NCI-H2081 treated with DMSO at 0.1 percent for 48 hours (cell line): ENCODE results near the gene ZNF296.

Experiments used
- DNase-seq: peaks from one replicate; lab custom pipeline; 2025; lab: John Stamatoyannopoulos, UW

Gene ZNF296

GRCh38 chr19:45058622-45059159, 17.6 kb downstream of the ZNF296 start:
- DNase-seq = no peak

- no peak for DNase-seq
Measured at GRCh38 chr19:45057444-45057843, 18.8 kb downstream of the ZNF296 start.

- DNase-seq = no peak
Measured at GRCh38 chr19:45056831-45057230, 19.4 kb downstream of the ZNF296 start.

- DNase-seq = no peak
Measured at GRCh38 chr19:45051929-45052579, 24.2 kb downstream of the ZNF296 start.

GRCh38 chr19:45050036-45050435, 26.2 kb downstream of the ZNF296 start:
- no peak for DNase-seq

GRCh38 chr19:45049073-45049736, 27.1 kb downstream of the ZNF296 start:
- no peak for DNase-seq

GRCh38 chr19:45047188-45047797, 29.0 kb downstream of the ZNF296 start:
- DNase-seq = no peak

GRCh38 chr19:45046355-45046754, 29.9 kb downstream of the ZNF296 start:
- no peak for DNase-seq

- no peak for DNase-seq
Measured at GRCh38 chr19:45045671-45046353, 30.5 kb downstream of the ZNF296 start.

GRCh38 chr19:45041125-45041524, 35.2 kb downstream of the ZNF296 start:
- DNase-seq = no peak

GRCh38 chr19:45040059-45040771, 36.1 kb downstream of the ZNF296 start:
- no peak for DNase-seq

- DNase-seq = peak; percentile 40
Measured at GRCh38 chr19:45038931-45039893, 37.1 kb downstream of the ZNF296 start, which contains the start of gene CLASRP. Gene CLASRP (plus strand): TSS chr19:45039045. CDS start chr19:45040213, 1,168 bp downstream.

GRCh38 chr19:45037393-45038169, 38.7 kb downstream of the ZNF296 start:
- no peak for DNase-seq

GRCh38 chr19:45035755-45036154, 40.5 kb downstream of the ZNF296 start:
- DNase-seq = no peak

GRCh38 chr19:45032421-45032820, 43.9 kb downstream of the ZNF296 start:
- DNase-seq = no peak

- no peak for DNase-seq
Measured at GRCh38 chr19:45030825-45031224, 45.5 kb downstream of the ZNF296 start.

- DNase-seq = no peak
Measured at GRCh38 chr19:45027371-45027770, 48.9 kb downstream of the ZNF296 start.

GRCh38 chr19:45025264-45025663, 51.0 kb downstream of the ZNF296 start:
- no peak for DNase-seq

GRCh38 chr19:45023048-45023447, 53.2 kb downstream of the ZNF296 start:
- DNase-seq = no peak

- DNase-seq = no peak
Measured at GRCh38 chr19:45021971-45022370, 54.3 kb downstream of the ZNF296 start.
